Spinal cord (tissue), 10 donors: Measurements from ENCODE around the gene ZNF440. TPM values are rescaled to one million over a fixed set of nuclear protein-coding genes. Genes with fewer than 3 reads are reported as not detected.
A peak's percentile ranks its signal among the peaks of the same experiment; 100 is the strongest.
"Not testable (repeated sequence)": the region's sequence is repeated elsewhere in the genome, so short reads cannot be mapped to it uniquely, and the experiment has no call there.

Experiments used
- DNase-seq, 6 donors: peaks; one replicate each; pipeline versions ENCODE4 v3.0.0 to v3.0.0-alpha.2; 2013 to 2015; ENCODE audit warnings: low spot score in 6 of 6, low read depth in 4 of 6
- H3K27ac ChIP-seq: one replicate; pipeline ENCODE4 v1.5.1; 2013; ENCODE audit warnings: low read depth, low read length, control low read depth
- H3K27me3 ChIP-seq: one replicate; pipeline ENCODE4 v1.6.1; 2013; ENCODE audit warnings: low read length; ENCODE audit not compliant: control insufficient read depth, insufficient read depth
- H3K36me3 ChIP-seq: one replicate; pipeline ENCODE4 v1.6.1; 2013; ENCODE audit warnings: low read length; ENCODE audit not compliant: control insufficient read depth, insufficient read depth
- H3K4me1 ChIP-seq: one replicate; pipeline ENCODE4 v1.6.1; 2013; ENCODE audit warnings: low read length; ENCODE audit not compliant: control insufficient read depth, insufficient read depth
- H3K4me3 ChIP-seq: one replicate; pipeline ENCODE4 v1.5.1; 2013; ENCODE audit warnings: low read depth, low read length, control low read depth
- H3K9me3 ChIP-seq: one replicate; pipeline ENCODE4 v1.6.1; 2013; ENCODE audit warnings: low read length; ENCODE audit not compliant: control insufficient read depth, insufficient read depth
- WGBS: methylation state at CpG from one replicate; pipeline ENCODE4 v1.1.5; 2013; ENCODE audit warnings: missing lambda C conversion rate; ENCODE audit not compliant: insufficient coverage; 5-methylcytosine and 5-hydroxymethylcytosine counted together
- long read RNA-seq, 4 donors: transcript quantifications; one replicate each; lab custom pipeline, GENCODE V29; 2026
- polyA plus RNA-seq, 2 donors: library from polyadenylated mRNA; unstranded; fragments of 120-200 nt; gene quantifications; one replicate each; pipeline ENCODE4 v1.2.1, GENCODE V29; 2013; ENCODE audit not compliant: insufficient read length in 2 of 2
- total RNA-seq, 2 donors: library from RNA; depleted of rRNA in 1 of 2; stranded (reverse); fragments of 120-200 nt in 1 of 2; fragments of >200 nt in 1 of 2; gene quantifications; one replicate each; pipeline versions ENCODE4 v1.2.3 to v1.2.4, GENCODE V29; 2013 to 2014
- donor health status: healthy.

The ZNF440 gene
- total RNA-seq (10 to 100 TPM; 20.6 to 21.0 TPM), polyA plus RNA-seq (10 to 100 TPM; 13.1 to 22.6 TPM)
- long read RNA-seq, donor 1, full-length matches to known transcripts = 1 of 1 reads
- long read RNA-seq, donor 1, partial matches to known transcripts = 0 of 1 reads
- long read RNA-seq, donor 1, other reads (novel, unspliced or antisense) = 0 of 1 reads
- long read RNA-seq, donor 2, partial matches to known transcripts = 0 of 5 reads
- long read RNA-seq, donor 2, other reads (novel, unspliced or antisense) = 0 of 5 reads
- long read RNA-seq, donor 3, full-length matches to known transcripts = 3 of 3 reads
- long read RNA-seq, donor 3, partial matches to known transcripts = 0 of 3 reads
- long read RNA-seq, donor 3, other reads (novel, unspliced or antisense) = 0 of 3 reads
- long read RNA-seq, donor 4, full-length matches to known transcripts = 2 of 2 reads
- long read RNA-seq, donor 4, partial matches to known transcripts = 0 of 2 reads
- long read RNA-seq, donor 4, other reads (novel, unspliced or antisense) = 0 of 2 reads

GRCh38 chr19:11814029-11814699, at the start of gene ZNF440:
Gene ZNF440 (plus strand): TSS chr19:11814273. CDS start chr19:11814448, 175 bp downstream.
- WGBS = under 1% methylated on average over 55 of the region's 55 CpGs
- peak within 1 kb of the TSS; percentile 84 for H3K4me3 ChIP-seq
- H3K9me3 ChIP-seq = no peaks in the 10 kb centered on the region
- no peaks in the 10 kb centered on the region for H3K27me3 ChIP-seq
- H3K4me1 ChIP-seq = peaks cover 16% of the 10 kb centered on the region
- peak within 1 kb of the TSS; percentile 92 for H3K27ac ChIP-seq
- peak; percentile 86 to 98 (median 94) for DNase-seq
- peaks cover 6% of the 10 kb centered on the region for H3K36me3 ChIP-seq

GRCh38 chr19:11766597-11767591, 47.2 kb upstream of the ZNF440 start, which contains the start of gene ZNF441:
Gene ZNF441 (plus strand): TSS chr19:11767000. CDS start chr19:11767194, 194 bp downstream.
- DNase-seq = peak; percentile 88 to 98 (median 94)
- WGBS = 0% methylated on average over 59 of the region's 61 CpGs
- peaks cover 2% of the 10 kb centered on the region for H3K36me3 ChIP-seq
- H3K27ac ChIP-seq = peak within 1 kb of the TSS; percentile 96
- peaks cover 17% of the 10 kb centered on the region for H3K4me1 ChIP-seq
- peaks cover 3% of the 10 kb centered on the region for H3K9me3 ChIP-seq
- H3K27me3 ChIP-seq = no peaks in the 10 kb centered on the region
- peak within 1 kb of the TSS; percentile 89 for H3K4me3 ChIP-seq

- peaks cover 2% of the 10 kb centered on the region for H3K36me3 ChIP-seq
- peak overlapping the region; percentile 89 for H3K4me3 ChIP-seq
- peaks cover 5% of the 10 kb centered on the region for H3K9me3 ChIP-seq
- peaks cover 17% of the 10 kb centered on the region for H3K4me1 ChIP-seq
- peak in 4 of 6 donors; percentile 2 to 50 (median 28) for DNase-seq
- no peaks in the 10 kb centered on the region for H3K27me3 ChIP-seq
- WGBS = under 1% methylated on average over 16 of the region's 20 CpGs
- H3K27ac ChIP-seq = peak overlapping the region; percentile 96
Measured at GRCh38 chr19:11767633-11768133, 46.4 kb upstream of the ZNF440 start.

GRCh38 chr19:11769995-11770394, 44.1 kb upstream of the ZNF440 start:
- 100% methylated on average over 1 of the region's 4 CpGs for WGBS
- no peak overlapping the region for H3K4me3 ChIP-seq
- no peak for DNase-seq
- H3K9me3 ChIP-seq = peaks cover 8% of the 10 kb centered on the region
- no peaks in the 10 kb centered on the region for H3K27me3 ChIP-seq
- no peak overlapping the region for H3K27ac ChIP-seq
- peaks cover 2% of the 10 kb centered on the region for H3K36me3 ChIP-seq
- H3K4me1 ChIP-seq = peaks cover 17% of the 10 kb centered on the region

GRCh38 chr19:11771520-11771919, 42.6 kb upstream of the ZNF440 start:
- WGBS = 89% methylated on average over 3 of the region's 11 CpGs
- H3K36me3 ChIP-seq, H3K9me3 ChIP-seq, H3K4me3 ChIP-seq, H3K27me3 ChIP-seq, DNase-seq, H3K27ac ChIP-seq: not testable (repeated sequence)
- H3K4me1 ChIP-seq = peaks cover 14% of the 10 kb centered on the region

GRCh38 chr19:11776669-11777068, 37.4 kb upstream of the ZNF440 start:
- WGBS = 100% methylated on average over 10 of the region's 11 CpGs
- H3K27me3 ChIP-seq, H3K4me1 ChIP-seq, H3K4me3 ChIP-seq, H3K27ac ChIP-seq, DNase-seq: not testable (repeated sequence)
- H3K36me3 ChIP-seq = peaks cover 34% of the 10 kb centered on the region
- H3K9me3 ChIP-seq = peaks cover 24% of the 10 kb centered on the region

GRCh38 chr19:11780431-11781020, 33.5 kb upstream of the ZNF440 start:
- Histone ChIP-seq H3K4me3 (no peak overlapping the region), H3K4me1 (no peaks in the 10 kb centered on the region), H3K27ac (no peak overlapping the region), H3K9me3 (peaks cover 20% of the 10 kb centered on the region), H3K36me3 (peaks cover 36% of the 10 kb centered on the region), H3K27me3 (no peaks in the 10 kb centered on the region)
- DNase-seq = no peak
- WGBS = 100% methylated on average over 3 of the region's 7 CpGs

GRCh38 chr19:11781295-11782057, 32.6 kb upstream of the ZNF440 start:
- peaks cover 36% of the 10 kb centered on the region for H3K36me3 ChIP-seq
- H3K4me1 ChIP-seq = no peaks in the 10 kb centered on the region
- no peak overlapping the region for H3K4me3 ChIP-seq
- peaks cover 19% of the 10 kb centered on the region for H3K9me3 ChIP-seq
- H3K27ac ChIP-seq = no peak overlapping the region
- DNase-seq = no peak
- WGBS = 100% methylated on average over 1 of the region's 5 CpGs
- H3K27me3 ChIP-seq = no peaks in the 10 kb centered on the region
